ENCODE data around the gene DUT.
A peak's percentile ranks its signal among the peaks of the same experiment; 100 is the strongest.

Gene DUT

DNA sequence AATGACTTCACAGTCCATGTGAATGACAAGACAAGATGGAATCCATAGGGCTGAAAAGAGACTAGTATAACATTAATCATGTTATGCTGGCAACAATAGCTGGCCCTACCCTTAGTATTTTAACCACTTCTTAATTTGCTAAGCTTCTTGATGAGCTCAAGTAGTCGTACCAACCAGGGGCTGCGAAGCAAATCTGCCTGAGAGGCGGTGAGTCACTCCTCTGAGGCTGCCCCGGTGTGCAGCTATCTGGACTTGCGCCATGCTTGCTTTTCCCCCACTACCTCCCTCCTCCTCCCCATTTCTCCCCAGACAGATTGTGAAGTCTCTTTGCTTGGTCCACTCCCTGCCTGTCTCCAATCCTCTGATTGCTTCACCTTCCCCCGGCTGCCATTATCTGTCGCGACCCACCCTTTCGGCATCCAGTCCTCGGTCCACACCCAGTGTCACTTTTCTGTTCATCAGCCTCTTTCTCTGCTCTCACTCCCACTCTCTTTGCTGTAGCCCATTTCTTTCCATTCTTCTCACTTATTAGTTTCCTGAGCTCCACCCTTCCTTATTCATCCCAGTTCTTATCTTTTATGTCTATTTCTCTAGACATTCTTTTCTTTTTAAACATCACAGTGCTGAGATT lies 42.7 kb downstream of the DUT start:
- Histone ChIP-seq H3K9me3 (ENCODE audit: control insufficient read depth, low read length) (no peaks in the 10 kb centered on the region), H3K36me3 (ENCODE audit: control insufficient read depth, insufficient read depth, low read length, severe bottlenecking) (no peaks in the 10 kb centered on the region), H3K9ac (ENCODE audit: low read length) (peak overlapping the region; percentile 3), H3K4me1 (ENCODE audit: control insufficient read depth, insufficient read depth, low read length) (peaks cover 42% of the 10 kb centered on the region), H3K4me3 (ENCODE audit: low read length) (peak overlapping the region; percentile 58), H3K27me3 (replicated peaks; ENCODE audit: control insufficient read depth, insufficient read depth, low read length) (no peaks in the 10 kb centered on the region)
- peak; percentile 86 for DNase-seq (ENCODE audit: low read depth)

DNA sequence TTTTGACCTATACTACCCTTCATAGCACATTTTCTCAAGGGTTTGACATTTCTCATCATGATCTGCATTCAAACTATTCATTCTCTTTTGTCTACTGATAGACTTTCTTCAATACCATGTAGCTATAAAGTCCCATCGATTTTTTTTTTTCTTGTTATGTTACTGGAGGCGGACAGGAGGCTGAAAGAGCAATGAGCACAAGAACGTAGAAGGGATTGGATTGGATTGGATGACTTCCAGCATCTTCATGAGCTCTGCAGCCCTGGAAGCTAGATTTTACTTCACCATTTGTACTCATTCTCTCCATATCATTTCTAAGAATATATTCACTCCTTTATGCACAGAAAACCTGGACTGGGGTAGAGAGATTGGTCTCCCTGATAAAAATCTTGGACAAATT lies 43.2 kb downstream of the DUT start:
- Histone ChIP-seq H3K36me3 (ENCODE audit: control insufficient read depth, insufficient read depth, low read length, severe bottlenecking) (no peaks in the 10 kb centered on the region), H3K27me3 (replicated peaks; ENCODE audit: control insufficient read depth, insufficient read depth, low read length) (no peaks in the 10 kb centered on the region), H3K9ac (ENCODE audit: low read length) (no peak overlapping the region), H3K9me3 (ENCODE audit: control insufficient read depth, low read length) (no peaks in the 10 kb centered on the region), H3K4me1 (ENCODE audit: control insufficient read depth, insufficient read depth, low read length) (peaks cover 44% of the 10 kb centered on the region), H3K4me3 (ENCODE audit: low read length) (peak overlapping the region; percentile 58)
- no peak for DNase-seq (ENCODE audit: low read depth)

GRCh38 chr15:48375767-48376166 lies 44.5 kb downstream of the DUT start:
- Histone ChIP-seq H3K27me3 (replicated peaks; ENCODE audit: control insufficient read depth, insufficient read depth, low read length) (no peaks in the 10 kb centered on the region), H3K4me3 (ENCODE audit: low read length) (no peak overlapping the region), H3K9ac (ENCODE audit: low read length) (no peak overlapping the region), H3K9me3 (ENCODE audit: control insufficient read depth, low read length) (no peaks in the 10 kb centered on the region), H3K4me1 (ENCODE audit: control insufficient read depth, insufficient read depth, low read length) (peaks cover 34% of the 10 kb centered on the region), H3K36me3 (ENCODE audit: control insufficient read depth, insufficient read depth, low read length, severe bottlenecking) (no peaks in the 10 kb centered on the region)
- DNase-seq (ENCODE audit: low read depth): no peak

DNA sequence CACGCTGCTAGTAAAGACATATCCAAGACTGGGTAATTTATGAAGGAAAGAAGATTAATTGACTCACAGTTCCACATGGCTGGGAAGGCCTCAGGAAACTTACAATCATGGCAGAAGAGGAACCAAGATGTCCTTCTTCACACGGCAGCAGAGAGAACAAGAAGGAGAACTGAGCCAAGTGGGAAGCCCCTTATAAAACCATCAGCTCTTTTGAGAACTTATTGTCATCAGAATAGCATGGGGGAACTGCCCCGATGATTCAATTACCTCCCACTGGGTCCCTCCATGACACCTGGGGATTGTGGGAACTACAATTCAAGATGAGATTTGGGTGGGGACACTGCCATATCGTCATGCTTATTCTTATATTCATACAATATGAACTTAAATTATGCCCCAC lies 49.0 kb downstream of the DUT start:
- H3K36me3 ChIP-seq (ENCODE audit: control insufficient read depth, insufficient read depth, low read length, severe bottlenecking): no peaks in the 10 kb centered on the region
- DNase-seq (ENCODE audit: low read depth): no peak
- H3K9ac ChIP-seq (ENCODE audit: low read length): no peak overlapping the region
- no peaks in the 10 kb centered on the region for H3K9me3 ChIP-seq (ENCODE audit: control insufficient read depth, low read length)
- H3K4me1 ChIP-seq (ENCODE audit: control insufficient read depth, insufficient read depth, low read length): peaks cover 16% of the 10 kb centered on the region
- no peaks in the 10 kb centered on the region for H3K27me3 ChIP-seq (replicated peaks; ENCODE audit: control insufficient read depth, insufficient read depth, low read length)
- H3K4me3 ChIP-seq (ENCODE audit: low read length): no peak overlapping the region

GRCh38 chr15:48381861-48382260 lies 50.6 kb downstream of the DUT start:
- H3K36me3 ChIP-seq (ENCODE audit: control insufficient read depth, insufficient read depth, low read length, severe bottlenecking): no peaks in the 10 kb centered on the region
- no peaks in the 10 kb centered on the region for H3K27me3 ChIP-seq (replicated peaks; ENCODE audit: control insufficient read depth, insufficient read depth, low read length)
- no peak overlapping the region for H3K9ac ChIP-seq (ENCODE audit: low read length)
- H3K4me3 ChIP-seq (ENCODE audit: low read length): no peak overlapping the region
- H3K4me1 ChIP-seq (ENCODE audit: control insufficient read depth, insufficient read depth, low read length): peaks cover 22% of the 10 kb centered on the region
- H3K9me3 ChIP-seq (ENCODE audit: control insufficient read depth, low read length): no peaks in the 10 kb centered on the region
- no peak for DNase-seq (ENCODE audit: low read depth)

DNA sequence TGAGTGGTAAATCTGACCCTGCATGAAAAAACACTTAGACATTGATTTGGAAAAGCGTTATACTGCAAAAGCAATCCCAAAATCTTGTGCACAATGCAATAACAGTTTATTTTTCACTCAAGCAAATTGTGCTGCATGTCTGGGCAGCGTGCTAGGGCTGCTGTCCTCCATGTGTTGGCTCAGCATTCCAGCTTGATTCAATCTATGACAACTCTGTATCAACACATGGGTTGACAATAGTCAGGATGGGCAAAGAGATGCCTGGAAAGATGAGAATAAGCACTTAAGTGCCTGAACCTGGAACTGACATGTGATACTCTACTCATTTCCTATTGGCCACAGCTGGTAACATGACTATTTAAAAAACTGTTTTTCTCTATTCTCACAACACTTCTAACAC lies 51.8 kb downstream of the DUT start:
- H3K36me3 ChIP-seq (ENCODE audit: control insufficient read depth, insufficient read depth, low read length, severe bottlenecking): no peaks in the 10 kb centered on the region
- no peak for DNase-seq (ENCODE audit: low read depth)
- no peaks in the 10 kb centered on the region for H3K27me3 ChIP-seq (replicated peaks; ENCODE audit: control insufficient read depth, insufficient read depth, low read length)
- no peaks in the 10 kb centered on the region for H3K9me3 ChIP-seq (ENCODE audit: control insufficient read depth, low read length)
- no peak overlapping the region for H3K4me3 ChIP-seq (ENCODE audit: low read length)
- H3K4me1 ChIP-seq (ENCODE audit: control insufficient read depth, insufficient read depth, low read length): peaks cover 26% of the 10 kb centered on the region
- no peak overlapping the region for H3K9ac ChIP-seq (ENCODE audit: low read length)

DNA sequence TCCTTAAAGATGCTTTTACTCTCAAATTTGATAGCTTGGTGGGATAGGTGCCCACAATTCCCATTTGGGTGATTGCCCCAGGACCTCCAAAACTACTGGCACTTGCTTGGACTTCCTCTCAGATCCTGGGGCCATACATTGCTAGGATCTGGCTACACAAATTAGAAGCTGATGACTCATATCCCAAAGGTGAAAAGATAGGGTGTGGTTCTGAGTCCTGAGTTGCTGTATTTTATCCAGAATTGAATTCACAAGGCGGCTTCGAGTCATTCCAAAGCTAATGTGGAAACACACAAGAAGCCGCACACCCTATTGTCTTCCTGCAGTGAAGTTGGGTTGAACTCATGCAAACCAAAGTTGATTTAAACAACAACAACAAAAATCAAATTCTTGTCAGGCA lies 53.4 kb downstream of the DUT start:
- no peaks in the 10 kb centered on the region for H3K9me3 ChIP-seq (ENCODE audit: control insufficient read depth, low read length)
- DNase-seq (ENCODE audit: low read depth): no peak
- H3K27me3 ChIP-seq (replicated peaks; ENCODE audit: control insufficient read depth, insufficient read depth, low read length): no peaks in the 10 kb centered on the region
- H3K9ac ChIP-seq (ENCODE audit: low read length): peak overlapping the region; percentile 62
- H3K4me1 ChIP-seq (ENCODE audit: control insufficient read depth, insufficient read depth, low read length): peaks cover 35% of the 10 kb centered on the region
- no peaks in the 10 kb centered on the region for H3K36me3 ChIP-seq (ENCODE audit: control insufficient read depth, insufficient read depth, low read length, severe bottlenecking)
- H3K4me3 ChIP-seq (ENCODE audit: low read length): peak overlapping the region; percentile 38

DNA sequence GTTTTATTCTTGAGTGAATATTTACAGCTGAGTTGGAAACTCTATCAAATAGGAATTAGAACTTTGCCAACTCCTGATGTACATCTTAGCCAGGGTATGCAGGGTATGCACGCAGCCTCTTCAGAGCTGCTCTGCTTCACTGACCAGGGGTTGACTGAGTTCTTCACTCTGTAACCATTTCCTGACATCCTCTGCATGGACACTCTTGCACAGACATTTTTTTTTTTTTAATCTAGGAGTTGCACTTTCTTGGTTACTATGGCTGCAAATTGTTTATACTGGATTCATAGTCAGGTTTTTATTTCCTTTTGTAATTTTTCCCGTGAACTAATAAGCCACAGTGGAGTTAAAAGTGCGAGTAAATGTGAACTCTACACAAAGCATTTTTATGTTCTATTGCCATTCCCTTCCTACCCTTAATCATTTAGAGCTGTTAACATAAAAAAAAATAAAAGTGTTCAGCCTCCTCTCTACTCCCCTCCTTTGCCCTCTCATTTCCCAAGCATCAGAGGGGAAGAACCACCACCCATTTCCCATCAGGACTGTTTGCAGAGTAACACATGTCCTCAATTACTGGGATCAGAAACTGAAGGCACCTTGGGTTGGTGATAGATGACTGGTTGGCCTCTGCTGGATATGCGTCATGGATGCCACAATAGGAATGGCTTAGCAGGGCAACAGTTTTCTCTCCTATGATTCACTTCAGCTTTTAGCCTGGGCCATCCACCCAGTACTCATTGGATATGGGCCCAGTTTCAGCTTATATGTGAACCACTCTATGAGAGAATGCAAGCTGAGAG lies 54.0 kb downstream of the DUT start:
- Histone ChIP-seq H3K9me3 (ENCODE audit: control insufficient read depth, low read length) (no peaks in the 10 kb centered on the region), H3K36me3 (ENCODE audit: control insufficient read depth, insufficient read depth, low read length, severe bottlenecking) (no peaks in the 10 kb centered on the region), H3K27me3 (replicated peaks; ENCODE audit: control insufficient read depth, insufficient read depth, low read length) (no peaks in the 10 kb centered on the region), H3K9ac (ENCODE audit: low read length) (peak overlapping the region; percentile 62), H3K4me3 (ENCODE audit: low read length) (peak overlapping the region; percentile 38), H3K4me1 (ENCODE audit: control insufficient read depth, insufficient read depth, low read length) (peaks cover 41% of the 10 kb centered on the region)
- DNase-seq (ENCODE audit: low read depth): peak; percentile 89

DNA sequence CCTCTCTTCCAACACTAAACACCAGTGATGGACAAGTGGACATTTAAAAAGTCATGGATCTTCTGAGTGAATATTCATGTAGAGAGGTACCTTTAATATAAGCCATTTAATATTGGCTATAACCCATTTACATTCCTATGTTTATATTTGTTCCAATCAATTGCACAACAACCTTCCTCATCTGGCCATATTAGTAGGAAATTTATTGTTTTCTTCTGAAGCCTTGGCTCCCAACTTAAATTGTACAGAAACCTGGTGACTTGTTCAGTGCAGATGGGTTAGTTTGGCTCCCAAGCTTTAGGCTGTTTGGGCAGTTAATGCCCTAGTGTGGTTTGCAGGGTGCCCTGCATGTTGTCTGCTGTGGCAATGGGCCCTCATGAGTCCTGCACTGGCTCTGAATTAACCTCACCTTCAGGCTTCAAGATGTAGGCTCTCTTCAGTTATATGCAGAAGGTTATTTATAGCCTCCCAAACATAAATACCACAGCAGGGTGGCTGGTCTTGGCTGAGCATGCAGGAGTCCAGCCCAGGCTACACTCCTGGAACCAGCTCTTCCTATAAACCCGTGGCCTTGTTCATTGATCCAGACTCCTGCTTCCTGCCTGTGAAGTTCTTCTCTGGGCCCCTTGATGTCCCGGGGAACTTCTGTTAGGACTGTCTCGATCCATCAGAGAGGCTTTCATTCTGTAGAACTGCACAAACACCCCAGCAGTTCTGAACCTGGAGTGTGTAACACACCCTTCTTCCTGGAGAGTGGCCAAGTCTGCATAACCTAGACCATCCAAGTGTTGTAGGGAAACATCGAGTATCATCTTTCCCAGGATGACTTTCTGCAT lies 57.0 kb downstream of the DUT start:
- Histone ChIP-seq H3K4me1 (ENCODE audit: control insufficient read depth, insufficient read depth, low read length) (peaks cover 63% of the 10 kb centered on the region), H3K9me3 (ENCODE audit: control insufficient read depth, low read length) (no peaks in the 10 kb centered on the region), H3K9ac (ENCODE audit: low read length) (peak overlapping the region; percentile 20), H3K36me3 (ENCODE audit: control insufficient read depth, insufficient read depth, low read length, severe bottlenecking) (no peaks in the 10 kb centered on the region), H3K4me3 (ENCODE audit: low read length) (no peak overlapping the region), H3K27me3 (replicated peaks; ENCODE audit: control insufficient read depth, insufficient read depth, low read length) (no peaks in the 10 kb centered on the region)
- DNase-seq (ENCODE audit: low read depth): no peak

DNA sequence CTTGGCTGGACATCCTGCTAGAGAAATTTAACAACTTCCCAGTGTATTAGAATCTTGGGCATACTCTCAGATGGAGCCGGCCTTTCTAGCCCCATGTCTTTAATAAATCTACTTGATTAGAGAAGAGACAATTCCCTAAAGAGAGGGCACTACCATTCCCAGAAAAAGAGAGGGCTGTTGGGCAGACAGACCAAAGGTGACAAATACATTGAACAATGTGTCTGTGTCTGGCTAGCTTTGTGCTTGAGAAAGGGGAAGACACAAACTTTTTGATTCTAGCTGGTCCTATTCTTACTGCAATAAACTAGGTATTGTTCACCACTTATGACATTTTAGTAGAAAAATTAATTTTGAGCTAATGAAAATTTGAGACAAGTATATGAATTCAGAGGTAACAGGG lies 57.7 kb downstream of the DUT start:
- Histone ChIP-seq H3K9me3 (ENCODE audit: control insufficient read depth, low read length) (no peaks in the 10 kb centered on the region), H3K27me3 (replicated peaks; ENCODE audit: control insufficient read depth, insufficient read depth, low read length) (no peaks in the 10 kb centered on the region), H3K4me3 (ENCODE audit: low read length) (no peak overlapping the region), H3K4me1 (ENCODE audit: control insufficient read depth, insufficient read depth, low read length) (peaks cover 69% of the 10 kb centered on the region), H3K9ac (ENCODE audit: low read length) (peak overlapping the region; percentile 20), H3K36me3 (ENCODE audit: control insufficient read depth, insufficient read depth, low read length, severe bottlenecking) (no peaks in the 10 kb centered on the region)
- DNase-seq (ENCODE audit: low read depth): no peak

DNA sequence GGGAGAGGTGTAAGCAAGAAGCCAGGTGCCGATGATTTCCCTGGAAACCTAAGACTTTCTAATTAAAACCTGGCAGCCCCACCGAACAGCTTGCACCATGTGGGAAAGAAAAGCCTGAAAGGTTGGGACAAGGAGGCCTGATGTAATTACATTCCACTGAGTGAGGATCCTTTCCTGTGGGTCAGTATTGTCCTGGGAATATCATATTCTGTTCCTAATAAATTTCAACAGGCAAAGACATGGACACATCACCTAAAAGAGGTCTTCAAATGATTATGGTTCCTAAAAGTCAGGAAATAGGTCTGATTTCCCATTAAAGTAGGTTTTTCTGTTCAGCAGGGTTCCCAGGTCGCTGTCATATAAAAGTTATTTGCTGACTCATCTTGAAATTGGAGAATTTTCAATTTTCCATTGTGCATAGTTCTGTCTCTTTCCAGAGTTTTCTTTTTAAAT lies 58.5 kb downstream of the DUT start:
- peak; percentile 75 for DNase-seq (ENCODE audit: low read depth)
- peak overlapping the region; percentile 20 for H3K9ac ChIP-seq (ENCODE audit: low read length)

More for the DNA sequence above, 58.5 kb downstream of the DUT start:
- H3K9me3 ChIP-seq (ENCODE audit: control insufficient read depth, low read length): no peaks in the 10 kb centered on the region
- peaks cover 72% of the 10 kb centered on the region for H3K4me1 ChIP-seq (ENCODE audit: control insufficient read depth, insufficient read depth, low read length)
- H3K36me3 ChIP-seq (ENCODE audit: control insufficient read depth, insufficient read depth, low read length, severe bottlenecking): no peaks in the 10 kb centered on the region
- H3K4me3 ChIP-seq (ENCODE audit: low read length): no peak overlapping the region
- no peaks in the 10 kb centered on the region for H3K27me3 ChIP-seq (replicated peaks; ENCODE audit: control insufficient read depth, insufficient read depth, low read length)
